ENCODE results near the gene RTKN2. TPM values are rescaled to one million over a fixed set of nuclear protein-coding genes. Genes with fewer than 3 reads are reported as not detected.

Gene RTKN2
- polyA plus RNA-seq, 3 donors: 0.07 to 0.08 TPM; not detected in 1

DNA sequence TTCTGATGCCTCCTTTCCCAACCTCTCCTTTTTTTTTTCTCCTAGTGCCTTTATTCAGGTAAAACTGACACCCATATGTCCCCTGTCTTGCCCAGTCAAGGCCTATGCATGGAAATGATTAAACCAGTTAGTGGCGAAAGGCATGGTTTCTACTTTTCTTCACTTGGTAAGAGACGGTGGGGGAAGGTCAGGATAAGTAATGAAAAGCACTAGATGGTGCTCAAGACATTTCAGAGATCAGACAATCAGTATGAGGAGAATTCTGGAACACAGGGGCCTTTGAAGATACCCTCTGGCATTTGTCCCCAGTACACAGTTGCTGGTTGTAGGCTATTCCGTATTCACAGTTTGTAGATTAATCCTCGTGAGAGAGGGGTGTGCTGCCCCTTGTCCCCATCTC is 121.2 kb downstream of the RTKN2 start:
- Histone ChIP-seq H3K4me2 (replicated peaks; ENCODE audit: extremely low read depth, low read length, poor library complexity, severe bottlenecking) (no peak overlapping the region), H3K36me3 (replicated peaks in 1 of 2; ENCODE audit: control insufficient read depth in 1 of 2, insufficient read depth in 2 of 2, low read length in 2 of 2) (no peaks in the 10 kb centered on the region), H3K27me3 (ENCODE audit: control insufficient read depth in 2 of 2, insufficient read depth in 2 of 2, low read length in 2 of 2) (no peaks in the 10 kb centered on the region), H3K27ac (ENCODE audit: low read depth in 1 of 2, low read length in 2 of 2) (no peak overlapping the region), H3K79me2 (ENCODE audit: insufficient read depth, low read length) (no peaks in the 10 kb centered on the region), H3K4me3 (replicated peaks in 1 of 3; ENCODE audit: low read depth in 2 of 3, low read length in 3 of 3) (no peak overlapping the region), H2AFZ (ENCODE audit: insufficient read depth, low read depth, low read length, poor library complexity, severe bottlenecking) (no peak overlapping the region), H3K9me3 (replicated peaks in 1 of 2; ENCODE audit: control insufficient read depth in 1 of 2, insufficient read depth in 1 of 2, low read length in 2 of 2) (peaks cover 0 to 4% of the 10 kb centered on the region in 2 donors), H3K9ac (ENCODE audit: insufficient read depth, low read length, poor library complexity, severe bottlenecking) (no peak overlapping the region), H3K4me1 (ENCODE audit: control insufficient read depth in 1 of 2, insufficient read depth in 2 of 2, low read length in 2 of 2) (no peaks in the 10 kb centered on the region), H4K20me1 (ENCODE audit: insufficient read depth, low read length) (no peaks in the 10 kb centered on the region)
- DNase-seq: no peak
- WGBS (ENCODE audit: insufficient coverage): 100% methylated on average over 2 of the region's 4 CpGs
- H3K4me3 Mint-ChIP-seq: no peak overlapping the region
- H3K4me1 Mint-ChIP-seq: no peaks in the 10 kb centered on the region
- peaks cover 0 to 2% (median 0%) of the 10 kb centered on the region in 3 donors for H3K27me3 Mint-ChIP-seq (ENCODE audit: low read depth in 3 of 3)
- H3K36me3 Mint-ChIP-seq: peaks cover 0 to 2% of the 10 kb centered on the region in 2 donors
- intact Hi-C loops (cut with micrococcal nuclease): no loop called here
- H3K9me3 Mint-ChIP-seq: peaks cover 0 to 7% (median 3%) of the 10 kb centered on the region in 7 donors
- H3K27ac Mint-ChIP-seq: no peak overlapping the region
- TF ChIP-seq, protein P1, sequence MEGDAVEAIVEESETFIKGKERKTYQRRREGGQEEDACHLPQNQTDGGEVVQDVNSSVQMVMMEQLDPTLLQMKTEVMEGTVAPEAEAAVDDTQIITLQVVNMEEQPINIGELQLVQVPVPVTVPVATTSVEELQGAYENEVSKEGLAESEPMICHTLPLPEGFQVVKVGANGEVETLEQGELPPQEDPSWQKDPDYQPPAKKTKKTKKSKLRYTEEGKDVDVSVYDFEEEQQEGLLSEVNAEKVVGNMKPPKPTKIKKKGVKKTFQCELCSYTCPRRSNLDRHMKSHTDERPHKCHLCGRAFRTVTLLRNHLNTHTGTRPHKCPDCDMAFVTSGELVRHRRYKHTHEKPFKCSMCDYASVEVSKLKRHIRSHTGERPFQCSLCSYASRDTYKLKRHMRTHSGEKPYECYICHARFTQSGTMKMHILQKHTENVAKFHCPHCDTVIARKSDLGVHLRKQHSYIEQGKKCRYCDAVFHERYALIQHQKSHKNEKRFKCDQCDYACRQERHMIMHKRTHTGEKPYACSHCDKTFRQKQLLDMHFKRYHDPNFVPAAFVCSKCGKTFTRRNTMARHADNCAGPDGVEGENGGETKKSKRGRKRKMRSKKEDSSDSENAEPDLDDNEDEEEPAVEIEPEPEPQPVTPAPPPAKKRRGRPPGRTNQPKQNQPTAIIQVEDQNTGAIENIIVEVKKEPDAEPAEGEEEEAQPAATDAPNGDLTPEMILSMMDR (IDR thresholded peaks at IDR 0.05): no peak

DNA sequence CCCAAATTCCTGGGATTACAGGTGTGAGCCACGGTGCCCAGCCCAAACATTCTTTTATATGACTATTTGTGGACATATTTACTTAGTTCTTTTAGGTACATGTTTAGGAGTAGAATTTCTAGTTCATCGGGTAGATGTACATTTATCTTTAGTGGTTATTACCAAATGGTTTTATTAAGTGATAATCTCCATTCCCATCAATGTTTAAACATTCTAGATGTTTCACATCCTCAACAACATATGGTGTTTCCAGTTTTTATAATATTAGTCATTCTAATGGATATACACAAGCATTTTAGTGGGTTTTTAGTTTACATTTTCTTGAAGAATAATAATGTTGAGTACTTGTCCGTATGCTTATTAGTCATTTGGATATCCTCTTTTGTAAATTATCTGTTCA is 131.7 kb downstream of the RTKN2 start:
- no CpG with 5 or more reads among the region's 3 CpGs for WGBS (ENCODE audit: insufficient coverage)
- Histone ChIP-seq H3K27ac (ENCODE audit: low read depth in 1 of 2, low read length in 2 of 2) (no peak overlapping the region), H2AFZ (ENCODE audit: insufficient read depth, low read depth, low read length, poor library complexity, severe bottlenecking) (no peak overlapping the region), H3K9ac (ENCODE audit: insufficient read depth, low read length, poor library complexity, severe bottlenecking) (no peak overlapping the region), H3K79me2 (ENCODE audit: insufficient read depth, low read length) (no peaks in the 10 kb centered on the region), H3K27me3 (ENCODE audit: control insufficient read depth in 2 of 2, insufficient read depth in 2 of 2, low read length in 2 of 2) (no peaks in the 10 kb centered on the region), H3K9me3 (replicated peaks in 1 of 2; ENCODE audit: control insufficient read depth in 1 of 2, insufficient read depth in 1 of 2, low read length in 2 of 2) (peaks cover 5 to 17% of the 10 kb centered on the region in 2 donors), H3K36me3 (replicated peaks in 1 of 2; ENCODE audit: control insufficient read depth in 1 of 2, insufficient read depth in 2 of 2, low read length in 2 of 2) (no peaks in the 10 kb centered on the region), H3K4me2 (replicated peaks; ENCODE audit: extremely low read depth, low read length, poor library complexity, severe bottlenecking) (no peak overlapping the region), H3K4me3 (replicated peaks in 1 of 3; ENCODE audit: low read depth in 2 of 3, low read length in 3 of 3) (no peak overlapping the region), H3K4me1 (ENCODE audit: control insufficient read depth in 1 of 2, insufficient read depth in 2 of 2, low read length in 2 of 2) (no peaks in the 10 kb centered on the region), H4K20me1 (ENCODE audit: insufficient read depth, low read length) (no peaks in the 10 kb centered on the region)
- peaks cover 9 to 23% (median 13%) of the 10 kb centered on the region in 7 donors for H3K9me3 Mint-ChIP-seq
- no peak overlapping the region for H3K4me3 Mint-ChIP-seq
- peaks cover 0 to 1% (median 0%) of the 10 kb centered on the region in 3 donors for H3K27me3 Mint-ChIP-seq (ENCODE audit: low read depth in 3 of 3)
- TF ChIP-seq, protein P1 (IDR thresholded peaks at IDR 0.05): no peak
- no peak for DNase-seq
- H3K27ac Mint-ChIP-seq: no peak overlapping the region
- H3K4me1 Mint-ChIP-seq: no peaks in the 10 kb centered on the region
- no peaks in the 10 kb centered on the region for H3K36me3 Mint-ChIP-seq
- intact Hi-C loops (cut with micrococcal nuclease): no loop called here

All from CD14-positive monocyte (primary cell).